Mammary epithelial cell (primary cell): ENCODE measurements around the gene KCNMA1.

ENCODE experiments used
- EZH2 ChIP-seq: IDR thresholded peaks from 2 replicates; pipeline ENCODE4 v1.6.1; 2012; ENCODE audit warnings: low read length, inconsistent platforms, borderline replicate concordance
- TF ChIP-seq, protein P1 (sequence below), 2 donors: IDR thresholded peaks in 1 of 2; conservative IDR thresholded peaks in 1 of 2; 2 replicates each; pipeline ENCODE4 v1.5.1; 2011 to 2012; ENCODE audit warnings: inconsistent platforms in 2 of 2, low read length in 2 of 2, mild to moderate bottlenecking in 2 of 2, control low read depth in 1 of 2, low read depth in 1 of 2; ENCODE audit not compliant: insufficient read depth in 1 of 2; ENCODE audit errors: extremely low read depth in 1 of 2

DNA sequence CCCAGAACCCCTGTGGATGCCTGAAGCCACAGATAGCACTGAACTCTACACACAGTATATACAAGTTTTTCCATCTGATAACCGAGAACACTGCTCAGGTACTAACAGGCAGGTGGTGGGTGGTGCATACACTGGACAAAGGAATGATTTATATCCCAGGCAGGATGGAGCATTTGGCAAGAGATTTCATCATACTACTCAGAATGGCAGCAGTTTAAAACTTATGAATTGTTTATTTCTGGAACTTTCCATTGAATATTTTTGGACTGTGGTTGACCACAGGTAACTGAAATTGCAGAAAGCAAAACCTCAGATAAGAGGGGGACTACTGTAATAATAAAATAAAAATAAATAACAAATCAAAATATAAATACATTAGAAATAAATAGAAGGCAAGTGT lies 10.9 kb upstream of the KCNMA1 start:
- TF ChIP-seq, protein P1, sequence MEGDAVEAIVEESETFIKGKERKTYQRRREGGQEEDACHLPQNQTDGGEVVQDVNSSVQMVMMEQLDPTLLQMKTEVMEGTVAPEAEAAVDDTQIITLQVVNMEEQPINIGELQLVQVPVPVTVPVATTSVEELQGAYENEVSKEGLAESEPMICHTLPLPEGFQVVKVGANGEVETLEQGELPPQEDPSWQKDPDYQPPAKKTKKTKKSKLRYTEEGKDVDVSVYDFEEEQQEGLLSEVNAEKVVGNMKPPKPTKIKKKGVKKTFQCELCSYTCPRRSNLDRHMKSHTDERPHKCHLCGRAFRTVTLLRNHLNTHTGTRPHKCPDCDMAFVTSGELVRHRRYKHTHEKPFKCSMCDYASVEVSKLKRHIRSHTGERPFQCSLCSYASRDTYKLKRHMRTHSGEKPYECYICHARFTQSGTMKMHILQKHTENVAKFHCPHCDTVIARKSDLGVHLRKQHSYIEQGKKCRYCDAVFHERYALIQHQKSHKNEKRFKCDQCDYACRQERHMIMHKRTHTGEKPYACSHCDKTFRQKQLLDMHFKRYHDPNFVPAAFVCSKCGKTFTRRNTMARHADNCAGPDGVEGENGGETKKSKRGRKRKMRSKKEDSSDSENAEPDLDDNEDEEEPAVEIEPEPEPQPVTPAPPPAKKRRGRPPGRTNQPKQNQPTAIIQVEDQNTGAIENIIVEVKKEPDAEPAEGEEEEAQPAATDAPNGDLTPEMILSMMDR (conservative IDR thresholded peaks at IDR 0.05 in 1 of 2, IDR thresholded peaks at IDR 0.05 in 1 of 2; ENCODE audit: extremely low read depth in 1 of 2, insufficient read depth in 1 of 2, low read depth in 1 of 2, low read length in 2 of 2) = peak in 1 of 2 donors; percentile 2
- TF ChIP-seq EZH2 = no peak
